ENCODE measurements around the gene EXOC3L2.

The EXOC3L2 gene

GRCh38 chr19:45245334-45245787, at the start of gene EXOC3L2:
EXOC3L2 (minus strand) TSS chr19:45245407; CDS start chr19:45239045, 6,362 bp downstream.
- TF ChIP-seq GATA3 (IDR thresholded peaks at IDR 0.05; ENCODE audit: low read depth, low read length) (no peak), GATA2 (IDR thresholded peaks at IDR 0.05; ENCODE audit: low read depth, low read length) (no peak)

- no peak for TF ChIP-seq GATA2 (IDR thresholded peaks at IDR 0.05; ENCODE audit: low read depth, low read length)
Measured at GRCh38 chr19:45294291-45295029, 49.3 kb upstream of the EXOC3L2 start.

- no peak for TF ChIP-seq GATA3 (IDR thresholded peaks at IDR 0.05; ENCODE audit: low read depth, low read length)
- TF ChIP-seq GATA2 (IDR thresholded peaks at IDR 0.05; ENCODE audit: low read depth, low read length), result no peak
Measured at GRCh38 chr19:45293682-45294081, 48.5 kb upstream of the EXOC3L2 start.

- TF ChIP-seq GATA2 (IDR thresholded peaks at IDR 0.05; ENCODE audit: low read depth, low read length) (no peak), GATA3 (IDR thresholded peaks at IDR 0.05; ENCODE audit: low read depth, low read length) (no peak)
Measured at GRCh38 chr19:45291834-45292233, 46.6 kb upstream of the EXOC3L2 start.

- no peak for TF ChIP-seq GATA3 (IDR thresholded peaks at IDR 0.05; ENCODE audit: low read depth, low read length)
- no peak for TF ChIP-seq GATA2 (IDR thresholded peaks at IDR 0.05; ENCODE audit: low read depth, low read length)
Measured at GRCh38 chr19:45290381-45290931, 45.2 kb upstream of the EXOC3L2 start.

- TF ChIP-seq GATA2 (IDR thresholded peaks at IDR 0.05; ENCODE audit: low read depth, low read length) (peak; percentile 38; the same call in 1 of the 2 replicates), GATA3 (IDR thresholded peaks at IDR 0.05; ENCODE audit: low read depth, low read length) (no peak)
Measured at GRCh38 chr19:45283443-45284033, 38.3 kb upstream of the EXOC3L2 start.

- TF ChIP-seq GATA3 (IDR thresholded peaks at IDR 0.05; ENCODE audit: low read depth, low read length) (no peak), GATA2 (IDR thresholded peaks at IDR 0.05; ENCODE audit: low read depth, low read length) (no peak)
Measured at GRCh38 chr19:45280471-45280961, 35.3 kb upstream of the EXOC3L2 start.

GRCh38 chr19:45279587-45280192, 34.5 kb upstream of the EXOC3L2 start:
- TF ChIP-seq GATA2 (IDR thresholded peaks at IDR 0.05; ENCODE audit: low read depth, low read length) (no peak), GATA3 (IDR thresholded peaks at IDR 0.05; ENCODE audit: low read depth, low read length) (no peak)

GRCh38 chr19:45278087-45278486, 32.9 kb upstream of the EXOC3L2 start:
- TF ChIP-seq GATA3 (IDR thresholded peaks at IDR 0.05; ENCODE audit: low read depth, low read length) (no peak), GATA2 (IDR thresholded peaks at IDR 0.05; ENCODE audit: low read depth, low read length) (no peak)

- TF ChIP-seq GATA3 (IDR thresholded peaks at IDR 0.05; ENCODE audit: low read depth, low read length) (no peak), GATA2 (IDR thresholded peaks at IDR 0.05; ENCODE audit: low read depth, low read length) (no peak)
Measured at GRCh38 chr19:45276284-45276687, 31.1 kb upstream of the EXOC3L2 start.

- TF ChIP-seq GATA2 (IDR thresholded peaks at IDR 0.05; ENCODE audit: low read depth, low read length) (no peak), GATA3 (IDR thresholded peaks at IDR 0.05; ENCODE audit: low read depth, low read length) (no peak)
Measured at GRCh38 chr19:45275370-45275971, 30.3 kb upstream of the EXOC3L2 start.

GRCh38 chr19:45273521-45273855, 28.3 kb upstream of the EXOC3L2 start:
- TF ChIP-seq GATA3 (IDR thresholded peaks at IDR 0.05; ENCODE audit: low read depth, low read length) (no peak), GATA2 (IDR thresholded peaks at IDR 0.05; ENCODE audit: low read depth, low read length) (no peak)

- TF ChIP-seq GATA3 (IDR thresholded peaks at IDR 0.05; ENCODE audit: low read depth, low read length) (no peak), GATA2 (IDR thresholded peaks at IDR 0.05; ENCODE audit: low read depth, low read length) (no peak)
Measured at GRCh38 chr19:45271735-45272108, 26.5 kb upstream of the EXOC3L2 start.

GRCh38 chr19:45271098-45271734, 26.0 kb upstream of the EXOC3L2 start:
- TF ChIP-seq GATA3 (IDR thresholded peaks at IDR 0.05; ENCODE audit: low read depth, low read length) (no peak), GATA2 (IDR thresholded peaks at IDR 0.05; ENCODE audit: low read depth, low read length) (no peak)
